HepG2 (cell line): Measurements from ENCODE around the gene URM1. TPM values are rescaled to one million over a fixed set of nuclear protein-coding genes. Genes with fewer than 3 reads are reported as not detected.

Experiments used
- CENPT ChIP-seq: sonication (generic); formaldehyde crosslinking; IDR thresholded peaks from 2 replicates; pipeline ENCODE4 v1.8.0; 2022; ENCODE audit warnings: low read depth, mild to moderate bottlenecking, moderate library complexity, missing genetic modification reagents
- EZH2 ChIP-seq: conservative IDR thresholded peaks from 2 replicates; pipeline ENCODE4 v1.6.1; 2012; ENCODE audit warnings: mild to moderate bottlenecking, low read depth, low read length, moderate library complexity
- FOXO1 ChIP-seq: sonication (generic); formaldehyde crosslinking; IDR thresholded peaks from 2 replicates; pipeline ENCODE4 v1.4.0; 2020; ENCODE audit warnings: missing genetic modification reagents
- GZF1 ChIP-seq: sonication (generic); formaldehyde crosslinking; IDR thresholded peaks from 2 replicates; pipeline ENCODE4 v1.5.1; 2020; ENCODE audit warnings: mild to moderate bottlenecking, missing genetic modification reagents
- HNF4G ChIP-seq, 2 experiments: sonication (generic) in 1 of 2; formaldehyde crosslinking in 1 of 2; IDR thresholded peaks; 2 replicates each; pipeline versions ENCODE4 v1.4.0 to v1.6.1; 2011 to 2020; ENCODE audit warnings: borderline replicate concordance in 2 of 2, low read depth in 2 of 2, mild to moderate bottlenecking in 2 of 2, low read length in 1 of 2, missing genetic modification reagents in 1 of 2, moderate library complexity in 1 of 2
- JARID2 ChIP-seq: sonication (generic); formaldehyde crosslinking; IDR thresholded peaks from 2 replicates; pipeline ENCODE4 v1.8.1; 2023; ENCODE audit warnings: missing genetic modification reagents, inconsistent platforms; ENCODE audit not compliant: insufficient replicate concordance
- JUNB ChIP-seq: sonication (generic); formaldehyde crosslinking; IDR thresholded peaks from 2 replicates; pipeline ENCODE4 v1.8.0; 2022; ENCODE audit warnings: missing genetic modification reagents, mild to moderate bottlenecking, borderline replicate concordance
- MLLT10 ChIP-seq: sonication (generic); formaldehyde crosslinking; IDR thresholded peaks from 2 replicates; pipeline ENCODE4 v1.4.0; 2020; ENCODE audit warnings: missing genetic modification reagents
- MXD4 ChIP-seq: IDR thresholded peaks from 2 replicates; pipeline ENCODE4 v1.6.1; 2016; ENCODE audit warnings: mild to moderate bottlenecking, missing biosample characterization, missing genetic modification reagents
- NCOA2 ChIP-seq: sonication (generic); formaldehyde crosslinking; IDR thresholded peaks from 2 replicates; pipeline ENCODE4 v1.8.0; 2022; ENCODE audit warnings: inconsistent platforms
- RXRB ChIP-seq: IDR thresholded peaks from 2 replicates; pipeline ENCODE4 v1.6.1; 2016; ENCODE audit warnings: borderline replicate concordance, missing genetic modification reagents, missing compliant biosample characterization
- SNRNP70 ChIP-seq: fragments of 200-400 bp; formaldehyde crosslinking; IDR thresholded peaks from 2 replicates; pipeline ENCODE4 v1.6.1; 2017; ENCODE audit warnings: mild to moderate bottlenecking, low read depth, low read length, moderate library complexity
- TAF1 ChIP-seq: sonication (generic); formaldehyde crosslinking; IDR thresholded peaks from 2 replicates; pipeline ENCODE4 v1.4.0; 2020; ENCODE audit warnings: missing genetic modification reagents
- TCF7 ChIP-seq: sonication (generic); IDR thresholded peaks from 2 replicates; pipeline ENCODE4 v1.6.1; 2016; ENCODE audit warnings: antibody characterized with exemption, low read depth
- THAP8 ChIP-seq: sonication (generic); formaldehyde crosslinking; IDR thresholded peaks from 2 replicates; pipeline ENCODE4 v1.5.1; 2020; ENCODE audit warnings: missing genetic modification reagents, mild to moderate bottlenecking, borderline replicate concordance
- TSC22D2 ChIP-seq: sonication (generic); formaldehyde crosslinking; IDR thresholded peaks from 2 replicates; pipeline ENCODE4 v1.5.1; 2020; ENCODE audit warnings: missing genetic modification reagents, mild to moderate bottlenecking, borderline replicate concordance
- ZFP90 ChIP-seq: sonication (generic); formaldehyde crosslinking; IDR thresholded peaks from 2 replicates; pipeline ENCODE4 v1.8.0; 2022; ENCODE audit warnings: missing genetic modification reagents, mild to moderate bottlenecking, inconsistent platforms, borderline replicate concordance
- ZNF549 ChIP-seq: sonication (generic); formaldehyde crosslinking; IDR thresholded peaks from 2 replicates; pipeline ENCODE4 v1.5.0; 2020; ENCODE audit warnings: missing genetic modification reagents
- ZNF577 ChIP-seq: sonication (generic); formaldehyde crosslinking; IDR thresholded peaks from 2 replicates; pipeline ENCODE4 v1.4.0; 2020; ENCODE audit warnings: mild to moderate bottlenecking, low read depth, missing genetic modification reagents, borderline replicate concordance
- ZNF703 ChIP-seq: sonication (generic); formaldehyde crosslinking; IDR thresholded peaks from 2 replicates; pipeline ENCODE4 v1.5.1; 2020; ENCODE audit warnings: missing genetic modification reagents, mild to moderate bottlenecking, moderate library complexity, borderline replicate concordance
- ZNF766 ChIP-seq: sonication (generic); formaldehyde crosslinking; IDR thresholded peaks from 2 replicates; pipeline ENCODE4 v1.5.0; 2020; ENCODE audit warnings: missing genetic modification reagents, borderline replicate concordance
- polyA plus RNA-seq, 8 experiments: library from polyadenylated mRNA; depleted of rRNA in 3 of 8; stranded (reverse) in 7 of 8; unstranded in 1 of 8; fragments of >200 nt; fragmentation: Illumina TruSeq in 4 of 8; extraction: Trizol in 4 of 8; gene quantifications; 2 replicates each; pipeline versions ENCODE4 v1.2.1 to v1.2.3, GENCODE V29; 2011 to 2016; ENCODE audit warnings: low read depth in 4 of 8, missing spikeins in 1 of 8, mixed read lengths in 1 of 8; ENCODE audit not compliant: insufficient read depth in 1 of 8
- total RNA-seq, 5 experiments: library from RNA; depleted of rRNA; stranded (reverse); fragments of >200 nt; fragmentation: Illumina TruSeq; extraction: Trizol; gene quantifications; 2 replicates each; pipeline ENCODE4 v1.2.3, GENCODE V29; 2016; ENCODE audit warnings: low read depth in 1 of 5
- TF ChIP-seq, protein P1 (sequence below): sonication (generic); formaldehyde crosslinking; IDR thresholded peaks from 2 replicates; pipeline ENCODE4 v1.8.0; 2022; ENCODE audit warnings: missing genetic modification reagents, mild to moderate bottlenecking, borderline replicate concordance
- TF ChIP-seq, protein P2 (sequence below): sonication (generic); formaldehyde crosslinking; IDR thresholded peaks from 2 replicates; pipeline ENCODE4 v1.4.0; 2020; ENCODE audit warnings: missing genetic modification reagents, mild to moderate bottlenecking, borderline replicate concordance
- TF ChIP-seq, protein P3 (sequence below): sonication (generic); formaldehyde crosslinking; IDR thresholded peaks from 2 replicates; pipeline ENCODE4 v1.8.1; 2023; ENCODE audit warnings: mild to moderate bottlenecking, inconsistent platforms, moderate library complexity, missing genetic modification reagents, borderline replicate concordance

Gene URM1
- total and polyA plus RNA-seq, 2 of the 13 experiments (the other 11 are each of a cell fraction or from before 2014, with no cell fraction given): 37.1 to 41.3 TPM

- TF ChIP-seq GZF1 (CRISPR knock-in tag): no peak
- no peak for TF ChIP-seq SNRNP70
- TF ChIP-seq, protein P1, sequence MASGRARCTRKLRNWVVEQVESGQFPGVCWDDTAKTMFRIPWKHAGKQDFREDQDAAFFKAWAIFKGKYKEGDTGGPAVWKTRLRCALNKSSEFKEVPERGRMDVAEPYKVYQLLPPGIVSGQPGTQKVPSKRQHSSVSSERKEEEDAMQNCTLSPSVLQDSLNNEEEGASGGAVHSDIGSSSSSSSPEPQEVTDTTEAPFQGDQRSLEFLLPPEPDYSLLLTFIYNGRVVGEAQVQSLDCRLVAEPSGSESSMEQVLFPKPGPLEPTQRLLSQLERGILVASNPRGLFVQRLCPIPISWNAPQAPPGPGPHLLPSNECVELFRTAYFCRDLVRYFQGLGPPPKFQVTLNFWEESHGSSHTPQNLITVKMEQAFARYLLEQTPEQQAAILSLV (CRISPR knock-in tag): peak; percentile 22; the same call in 1 of the 2 replicates
- TF ChIP-seq RXRB (CRISPR knock-in tag): no peak
- no peak for TF ChIP-seq TAF1 (CRISPR knock-in tag)
- no peak for TF ChIP-seq THAP8 (CRISPR knock-in tag)
- no peak for TF ChIP-seq CENPT
- TF ChIP-seq, protein P2, sequence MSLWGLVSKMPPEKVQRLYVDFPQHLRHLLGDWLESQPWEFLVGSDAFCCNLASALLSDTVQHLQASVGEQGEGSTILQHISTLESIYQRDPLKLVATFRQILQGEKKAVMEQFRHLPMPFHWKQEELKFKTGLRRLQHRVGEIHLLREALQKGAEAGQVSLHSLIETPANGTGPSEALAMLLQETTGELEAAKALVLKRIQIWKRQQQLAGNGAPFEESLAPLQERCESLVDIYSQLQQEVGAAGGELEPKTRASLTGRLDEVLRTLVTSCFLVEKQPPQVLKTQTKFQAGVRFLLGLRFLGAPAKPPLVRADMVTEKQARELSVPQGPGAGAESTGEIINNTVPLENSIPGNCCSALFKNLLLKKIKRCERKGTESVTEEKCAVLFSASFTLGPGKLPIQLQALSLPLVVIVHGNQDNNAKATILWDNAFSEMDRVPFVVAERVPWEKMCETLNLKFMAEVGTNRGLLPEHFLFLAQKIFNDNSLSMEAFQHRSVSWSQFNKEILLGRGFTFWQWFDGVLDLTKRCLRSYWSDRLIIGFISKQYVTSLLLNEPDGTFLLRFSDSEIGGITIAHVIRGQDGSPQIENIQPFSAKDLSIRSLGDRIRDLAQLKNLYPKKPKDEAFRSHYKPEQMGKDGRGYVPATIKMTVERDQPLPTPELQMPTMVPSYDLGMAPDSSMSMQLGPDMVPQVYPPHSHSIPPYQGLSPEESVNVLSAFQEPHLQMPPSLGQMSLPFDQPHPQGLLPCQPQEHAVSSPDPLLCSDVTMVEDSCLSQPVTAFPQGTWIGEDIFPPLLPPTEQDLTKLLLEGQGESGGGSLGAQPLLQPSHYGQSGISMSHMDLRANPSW (CRISPR knock-in tag): 0 out of 2 replicates have a peak, but pooled peaks have one; percentile 31
- TF ChIP-seq ZNF766 (CRISPR knock-in tag): no peak
- no peak for TF ChIP-seq TSC22D2 (CRISPR knock-in tag)
- peak; percentile 63 for TF ChIP-seq JARID2 (CRISPR knock-in tag)
- no peak for TF ChIP-seq ZNF549 (CRISPR knock-in tag)
- TF ChIP-seq ZNF577: no peak
- no peak for TF ChIP-seq ZFP90 (CRISPR knock-in tag)
- no peak for TF ChIP-seq ZNF703 (CRISPR knock-in tag)
- TF ChIP-seq TCF7: no peak
- TF ChIP-seq HNF4G (IDR thresholded peaks at IDR 0.05; ENCODE audit: borderline replicate concordance, low read depth, low read length): no peak
- 0 out of 2 replicates have a peak, but pooled peaks have one; percentile 24 for TF ChIP-seq HNF4G (CRISPR knock-in tag; IDR thresholded peaks at IDR 0.05; ENCODE audit: borderline replicate concordance, low read depth)
- no peak for TF ChIP-seq JUNB
- no peak for TF ChIP-seq NCOA2 (CRISPR knock-in tag)
- no peak for TF ChIP-seq EZH2
- TF ChIP-seq, protein P3, sequence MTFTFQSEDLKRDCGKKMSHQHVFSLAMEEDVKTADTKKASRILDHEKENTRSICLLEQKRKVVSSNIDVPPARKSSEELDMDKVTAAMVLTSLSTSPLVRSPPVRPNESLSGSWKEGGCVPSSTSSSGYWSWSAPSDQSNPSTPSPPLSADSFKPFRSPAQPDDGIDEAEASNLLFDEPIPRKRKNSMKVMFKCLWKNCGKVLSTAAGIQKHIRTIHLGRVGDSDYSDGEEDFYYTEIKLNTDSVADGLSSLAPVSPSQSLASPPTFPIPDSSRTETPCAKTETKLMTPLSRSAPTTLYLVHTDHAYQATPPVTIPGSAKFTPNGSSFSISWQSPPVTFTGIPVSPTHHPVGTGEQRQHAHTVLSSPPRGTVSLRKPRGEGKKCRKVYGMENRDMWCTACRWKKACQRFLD: no peak
- TF ChIP-seq MLLT10: no peak
- no peak for TF ChIP-seq MXD4 (CRISPR knock-in tag)
- no peak for TF ChIP-seq FOXO1 (CRISPR knock-in tag)
These were observed 9.1 kb upstream of the URM1 start (continued) for GRCh38 chr9:128361986-128362646.
